ENCODE results near the gene SPATA7. TPM values are rescaled to one million over a fixed set of nuclear protein-coding genes. Genes with fewer than 3 reads are reported as not detected.
"Not testable (repeated sequence)": the region's sequence is repeated elsewhere in the genome, so short reads cannot be mapped to it uniquely, and the experiment has no call there.

SPATA7 gene, protein sequence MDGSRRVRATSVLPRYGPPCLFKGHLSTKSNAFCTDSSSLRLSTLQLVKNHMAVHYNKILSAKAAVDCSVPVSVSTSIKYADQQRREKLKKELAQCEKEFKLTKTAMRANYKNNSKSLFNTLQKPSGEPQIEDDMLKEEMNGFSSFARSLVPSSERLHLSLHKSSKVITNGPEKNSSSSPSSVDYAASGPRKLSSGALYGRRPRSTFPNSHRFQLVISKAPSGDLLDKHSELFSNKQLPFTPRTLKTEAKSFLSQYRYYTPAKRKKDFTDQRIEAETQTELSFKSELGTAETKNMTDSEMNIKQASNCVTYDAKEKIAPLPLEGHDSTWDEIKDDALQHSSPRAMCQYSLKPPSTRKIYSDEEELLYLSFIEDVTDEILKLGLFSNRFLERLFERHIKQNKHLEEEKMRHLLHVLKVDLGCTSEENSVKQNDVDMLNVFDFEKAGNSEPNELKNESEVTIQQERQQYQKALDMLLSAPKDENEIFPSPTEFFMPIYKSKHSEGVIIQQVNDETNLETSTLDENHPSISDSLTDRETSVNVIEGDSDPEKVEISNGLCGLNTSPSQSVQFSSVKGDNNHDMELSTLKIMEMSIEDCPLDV
- total RNA-seq = 17.9 TPM

DNA sequence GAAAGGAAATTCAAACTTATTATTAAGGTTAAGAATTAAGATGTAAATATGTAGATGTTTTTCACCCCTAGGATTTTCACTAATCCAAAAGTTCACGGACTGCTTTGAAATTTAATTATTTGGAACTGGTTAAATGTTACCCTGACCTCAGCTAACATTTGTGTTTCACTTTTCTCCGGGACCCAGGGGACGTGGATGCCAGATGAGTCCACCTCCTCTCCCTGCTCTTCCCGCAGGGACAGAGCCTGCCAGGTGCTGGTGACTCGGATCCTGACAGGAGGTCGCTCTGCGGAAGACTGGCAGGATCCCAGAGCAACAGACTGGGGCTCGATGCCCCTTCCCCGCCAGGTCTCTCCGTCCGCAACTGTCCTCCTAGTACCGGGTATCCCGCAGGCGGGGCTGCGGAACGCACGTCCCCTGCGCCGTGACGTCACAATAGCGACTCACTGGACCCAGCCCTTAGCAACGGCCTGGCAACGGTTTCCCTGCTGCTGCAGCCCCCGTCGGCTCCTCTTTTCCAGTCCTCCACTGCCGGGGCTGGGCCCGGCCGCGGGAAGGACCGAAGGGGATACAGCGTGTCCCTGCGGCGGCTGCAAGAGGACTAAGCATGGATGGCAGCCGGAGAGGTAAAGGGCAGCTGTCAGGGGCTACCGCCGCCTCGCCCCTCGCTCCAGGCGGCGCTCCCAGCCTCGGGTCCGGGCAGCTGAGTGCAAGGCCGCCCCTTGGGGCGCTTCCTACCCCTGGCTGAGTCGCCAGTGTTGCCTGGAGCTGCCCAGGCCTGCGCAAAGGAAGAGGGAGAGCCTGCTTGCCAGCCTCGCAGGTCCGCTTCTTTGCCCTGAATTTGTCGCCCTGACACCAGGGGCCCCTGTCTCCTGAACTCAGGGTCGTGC is at the start of gene SPATA7:
TSS of gene SPATA7 (plus strand) at position 446 of the 890 bp plus-strand sequence. CDS start at position 608, 162 bp downstream.
- peak; percentile 94 for DNase-seq (ENCODE audit: low spot score)

DNA sequence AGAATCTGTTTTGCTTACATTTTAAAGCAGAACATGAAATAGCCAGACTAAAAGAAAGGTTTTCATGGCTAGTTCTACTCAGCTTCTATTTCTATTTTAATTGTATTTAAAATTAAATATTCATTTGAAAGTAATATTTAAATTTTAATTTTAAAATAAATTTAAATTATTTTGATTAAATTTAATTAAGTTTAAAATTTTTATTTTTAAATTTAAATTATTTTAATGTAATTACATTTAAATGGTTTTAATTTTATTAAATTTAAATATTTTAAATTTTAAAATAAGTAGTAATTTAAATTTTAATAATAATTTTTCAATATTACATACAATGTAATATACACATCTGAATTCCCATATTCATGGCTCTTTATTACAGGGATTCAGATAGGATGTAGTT is 45.1 kb upstream of the SPATA7 start:
- DNase-seq (ENCODE audit: low spot score) = no peak

DNA sequence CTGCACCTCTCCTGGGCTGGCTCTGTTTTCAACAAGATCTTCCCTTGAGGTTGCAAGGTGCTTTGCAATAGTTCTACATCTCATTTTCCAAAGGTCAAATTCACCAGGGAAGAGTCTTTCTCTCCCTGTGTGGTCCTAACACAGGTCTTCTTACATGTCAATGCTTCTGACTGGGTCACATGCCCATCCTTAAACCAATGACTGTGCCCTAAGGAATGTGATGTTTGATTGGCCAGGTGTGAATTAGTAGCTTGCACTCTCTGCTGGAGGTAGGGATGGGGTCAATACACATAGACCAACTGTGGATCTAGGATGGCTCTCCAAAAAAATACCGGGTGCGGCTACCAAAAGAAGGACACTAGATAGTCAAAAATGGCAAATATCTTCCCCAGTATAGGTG is 42.5 kb upstream of the SPATA7 start:
- no peak for DNase-seq (ENCODE audit: low spot score)

DNA sequence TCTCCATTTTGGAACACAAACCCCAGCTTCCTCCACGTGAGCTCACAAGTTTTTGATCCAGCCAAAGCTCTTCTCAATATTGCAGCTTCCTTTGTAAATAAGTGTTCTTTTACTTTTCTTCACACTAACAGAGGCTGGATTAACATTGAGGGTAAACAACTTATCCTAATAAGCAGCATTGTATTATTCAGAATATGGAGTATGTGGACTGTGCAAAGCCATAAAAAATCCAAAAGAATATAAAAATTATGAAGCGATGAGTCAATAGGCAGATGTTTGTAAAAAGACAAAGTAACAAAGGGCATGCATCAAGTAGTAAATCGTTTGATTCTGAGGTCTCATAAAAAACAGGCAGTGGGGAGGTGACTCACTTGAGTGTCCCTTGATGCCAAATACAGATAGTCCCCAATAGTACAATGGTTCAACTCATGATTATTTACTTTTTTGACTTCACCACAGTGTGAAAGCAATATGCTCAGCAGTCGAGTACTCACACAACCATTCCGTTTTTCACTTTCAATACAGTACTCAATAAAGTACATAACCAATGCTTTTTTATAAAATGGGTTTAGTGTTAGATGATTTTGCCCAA is 39.3 kb upstream of the SPATA7 start:
- DNase-seq (ENCODE audit: low spot score) = no peak

DNA sequence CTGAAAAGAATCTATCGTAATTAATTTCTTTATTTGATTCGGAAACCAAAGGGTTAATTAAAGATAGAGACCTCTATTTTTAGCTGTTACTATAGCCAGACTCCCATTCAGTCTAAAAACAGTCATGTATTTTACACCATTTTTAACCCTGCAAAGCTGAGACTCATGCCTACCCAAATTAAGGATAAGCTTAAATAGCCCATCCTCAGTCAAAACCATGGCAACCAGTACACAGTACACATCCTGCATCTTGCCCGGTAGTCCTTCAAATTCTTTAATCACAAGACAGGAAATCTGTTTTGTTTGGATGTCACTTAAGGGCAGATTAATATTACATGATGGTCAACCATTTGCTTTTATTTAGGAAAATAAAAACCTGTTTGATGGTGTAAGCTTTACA is 36.9 kb upstream of the SPATA7 start:
- no peak for DNase-seq (ENCODE audit: low spot score)

DNA sequence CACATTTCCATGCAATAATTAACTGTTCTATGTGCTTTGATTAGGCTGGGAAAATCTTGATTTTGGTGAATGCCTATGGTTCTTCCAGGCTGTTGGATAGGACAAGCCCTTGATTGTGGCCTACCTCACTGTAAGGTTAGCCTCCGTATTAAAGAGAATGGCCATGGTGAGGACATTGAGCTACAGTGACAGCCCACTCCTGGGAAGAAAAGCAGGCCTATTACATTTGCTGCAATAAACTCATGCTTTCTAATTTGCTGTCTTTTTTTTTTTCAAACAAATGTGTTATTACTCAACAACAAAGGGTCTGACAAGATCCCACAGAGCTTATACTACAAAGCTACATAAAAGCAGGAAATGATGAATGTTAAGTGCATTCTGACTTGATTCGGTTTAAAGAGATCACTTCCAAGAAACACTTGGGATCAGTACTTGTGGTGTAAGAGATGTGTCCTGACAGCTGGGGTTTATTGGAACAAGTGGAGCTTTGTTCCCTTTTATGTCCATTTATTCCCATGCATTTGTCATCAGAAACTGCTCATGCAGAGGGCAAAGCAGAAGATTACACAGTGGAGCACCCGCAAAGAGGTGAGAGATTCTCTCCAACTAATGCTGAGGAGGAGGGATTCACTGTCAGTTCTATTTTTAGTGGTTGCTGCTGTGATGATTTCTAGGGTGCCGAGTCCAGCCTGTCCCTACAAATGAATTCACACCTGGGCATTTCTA is 33.3 kb upstream of the SPATA7 start:
- DNase-seq (ENCODE audit: low spot score) = no peak

DNA sequence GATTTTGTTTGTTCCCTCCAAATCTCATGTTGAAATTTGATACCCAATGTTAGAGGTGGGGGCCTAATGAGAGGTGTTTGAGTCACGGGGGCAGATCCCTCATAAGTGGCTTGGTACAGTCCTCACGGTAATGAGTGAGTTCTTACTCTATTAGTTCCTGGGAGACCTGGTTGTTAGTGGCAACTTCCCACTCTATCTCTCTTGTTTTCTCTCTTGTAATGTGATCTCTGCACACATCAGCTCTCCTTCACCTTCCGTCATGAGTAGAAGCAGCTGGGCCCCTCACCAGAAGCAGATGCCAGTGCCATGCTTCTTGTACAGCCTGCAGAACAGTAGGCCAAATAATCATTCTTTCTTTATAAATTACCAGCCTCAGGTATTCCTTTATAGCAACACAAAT is 32.8 kb upstream of the SPATA7 start:
- no peak for DNase-seq (ENCODE audit: low spot score)

DNA sequence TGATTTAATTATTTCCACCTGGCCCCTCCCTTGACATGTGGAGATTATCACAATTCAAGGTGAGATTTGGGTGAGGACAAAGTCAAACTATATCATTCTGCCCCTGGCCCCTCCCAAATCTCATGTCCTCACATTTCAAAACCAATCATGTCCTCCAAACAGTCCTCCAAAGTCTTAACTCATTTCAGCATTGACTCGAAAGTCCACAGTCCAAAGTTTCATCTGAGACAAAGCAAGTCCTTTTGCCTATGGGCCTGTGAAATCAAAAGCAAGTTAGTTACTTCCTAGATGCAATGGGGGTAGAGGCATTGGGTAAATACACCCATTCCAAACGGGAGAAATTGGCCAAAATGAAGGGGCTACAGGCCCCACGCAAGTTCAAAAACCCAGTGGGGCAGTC is 31.1 kb upstream of the SPATA7 start:
- no peak for DNase-seq (ENCODE audit: low spot score)

DNA sequence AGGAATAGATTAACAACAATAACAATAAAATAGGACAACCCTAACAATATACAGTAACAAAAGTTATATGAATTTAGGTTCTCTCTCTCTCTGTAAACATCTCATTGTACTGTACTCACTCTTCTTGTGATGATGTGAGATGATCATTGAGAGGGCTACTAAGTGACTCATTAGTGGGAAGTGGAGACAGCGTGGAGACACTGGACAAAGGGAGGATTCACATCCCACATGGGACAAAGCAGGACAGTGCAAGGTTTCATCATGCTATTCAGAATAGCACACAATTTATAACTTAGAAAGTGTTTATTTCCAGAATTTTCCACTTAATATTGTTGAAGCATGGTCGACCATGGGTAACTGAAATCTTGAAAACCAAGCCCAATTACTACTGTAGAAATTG is 26.0 kb upstream of the SPATA7 start:
- no peak for DNase-seq (ENCODE audit: low spot score)

DNA sequence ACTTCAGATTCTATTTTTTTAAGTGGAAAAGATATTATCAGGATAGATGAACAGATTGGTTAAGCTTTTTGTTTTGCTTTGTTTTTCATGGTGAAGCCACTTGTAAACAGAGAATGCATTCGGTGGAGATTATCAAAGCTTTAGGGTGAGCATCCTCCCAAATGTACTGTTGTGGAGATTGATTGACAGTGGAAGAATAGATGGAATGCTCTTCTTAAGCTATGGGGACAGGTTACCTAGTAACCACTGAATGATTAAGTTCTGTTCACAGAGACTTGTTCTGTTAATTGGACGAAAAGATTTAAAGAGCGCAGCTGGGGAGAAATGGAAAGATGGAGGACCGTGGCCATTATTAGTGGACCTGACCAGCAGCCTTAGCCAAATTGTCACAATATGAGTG is 21.8 kb upstream of the SPATA7 start:
- no peak for DNase-seq (ENCODE audit: low spot score)

DNA sequence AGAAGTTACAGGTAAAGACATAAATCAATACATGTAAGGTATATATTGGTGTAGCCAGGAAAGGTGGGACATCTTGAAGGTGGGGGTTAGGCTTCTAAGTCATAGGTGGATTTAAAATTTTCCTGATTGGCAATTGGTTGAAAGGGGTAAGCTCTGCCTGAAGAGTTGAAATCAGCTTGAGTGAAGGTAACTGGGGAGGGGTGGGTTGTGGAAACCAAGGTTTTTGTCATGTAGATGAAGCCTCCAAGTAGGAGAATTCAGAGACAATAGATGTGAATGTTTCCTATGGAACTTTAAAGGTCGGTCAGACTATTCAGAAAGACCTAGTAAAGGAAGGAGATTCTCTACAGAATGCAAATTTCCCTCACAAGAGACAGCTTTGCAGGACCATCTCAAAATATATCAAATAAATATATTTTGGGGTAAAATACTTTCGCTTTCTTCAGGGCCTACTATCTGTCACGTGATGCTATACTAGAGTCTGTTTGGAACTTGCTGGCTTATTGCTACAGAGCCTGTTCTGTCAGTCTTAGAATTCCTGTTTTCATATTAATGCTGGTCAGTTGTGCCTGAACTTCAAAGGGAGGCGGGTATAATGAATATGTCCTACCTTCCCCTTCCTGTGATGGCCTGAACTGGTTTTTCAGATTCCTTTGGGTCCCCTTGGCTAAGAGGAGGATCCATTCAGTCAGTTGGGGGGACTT is 20.6 kb upstream of the SPATA7 start:
- DNase-seq (ENCODE audit: low spot score) = no peak

DNA sequence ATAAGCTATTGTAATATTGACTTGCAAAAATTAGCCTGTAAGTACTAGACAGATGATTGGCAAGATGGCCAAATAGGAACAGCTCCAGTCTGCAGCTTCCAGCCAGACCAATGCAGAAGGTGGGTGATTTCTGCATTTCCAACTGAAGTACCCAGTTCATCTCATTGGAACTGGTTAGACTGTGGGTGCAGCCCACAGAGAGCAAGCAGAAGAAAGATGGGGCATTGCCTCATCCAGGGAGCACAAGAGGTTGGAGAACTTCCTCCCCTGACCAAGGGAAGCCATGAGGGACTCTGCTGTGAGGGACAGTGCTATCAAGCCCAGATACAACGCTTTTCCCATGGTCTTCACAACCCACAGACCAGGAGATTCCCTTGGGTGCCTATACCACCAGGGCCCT is 16.0 kb upstream of the SPATA7 start:
- DNase-seq (ENCODE audit: low spot score) = no peak

DNA sequence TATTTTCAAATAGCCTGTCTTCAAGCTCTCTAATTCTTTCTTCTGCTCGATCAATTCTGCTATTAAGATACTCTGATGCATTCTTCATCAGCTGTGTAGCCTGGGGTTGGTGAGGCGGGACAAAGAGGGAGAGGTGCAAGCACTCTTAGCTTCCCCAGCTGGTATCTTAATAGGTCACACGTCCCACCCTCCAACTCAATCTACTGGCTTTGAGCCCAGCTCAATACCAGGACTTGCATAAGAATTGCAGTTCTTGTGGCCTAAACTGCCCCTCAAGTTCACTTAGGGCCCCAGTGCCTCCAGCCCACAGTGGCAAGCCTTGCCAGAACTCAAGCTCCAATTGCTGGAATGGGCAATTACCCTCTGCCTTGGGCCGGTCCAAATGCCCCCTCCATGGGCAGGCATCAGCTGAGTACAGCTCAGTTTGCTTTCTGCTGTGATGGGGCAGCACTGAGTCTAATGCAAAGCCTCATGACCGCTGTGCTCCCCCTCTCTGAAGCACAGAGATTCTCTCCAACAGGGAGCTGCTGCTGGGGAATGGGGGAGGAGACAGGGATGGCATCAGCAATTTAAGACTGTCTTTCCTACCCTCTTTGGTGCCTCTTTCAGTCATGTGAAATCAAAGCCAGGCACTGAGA is 5.6 kb upstream of the SPATA7 start:
- no peak for DNase-seq (ENCODE audit: low spot score)

DNA sequence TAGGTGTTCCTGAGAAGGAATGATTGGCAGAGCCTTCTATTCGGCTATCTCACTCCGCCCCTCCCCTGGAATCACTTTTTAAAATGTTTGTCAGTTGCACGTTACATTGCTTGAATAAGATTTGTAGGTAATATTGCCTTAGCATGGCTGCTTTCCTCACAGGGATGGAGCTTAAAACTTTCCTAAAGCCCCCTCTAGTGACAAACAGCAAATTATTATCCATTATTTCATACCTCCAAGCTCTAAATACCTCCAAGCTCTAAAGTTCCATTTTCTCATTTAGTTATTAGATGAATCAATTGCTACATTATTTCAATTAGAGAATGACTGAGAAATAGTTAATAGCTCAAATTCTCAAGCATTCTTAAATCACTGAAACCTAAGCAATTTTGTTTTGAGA is 5.1 kb upstream of the SPATA7 start:
- no peak for DNase-seq (ENCODE audit: low spot score)

DNA sequence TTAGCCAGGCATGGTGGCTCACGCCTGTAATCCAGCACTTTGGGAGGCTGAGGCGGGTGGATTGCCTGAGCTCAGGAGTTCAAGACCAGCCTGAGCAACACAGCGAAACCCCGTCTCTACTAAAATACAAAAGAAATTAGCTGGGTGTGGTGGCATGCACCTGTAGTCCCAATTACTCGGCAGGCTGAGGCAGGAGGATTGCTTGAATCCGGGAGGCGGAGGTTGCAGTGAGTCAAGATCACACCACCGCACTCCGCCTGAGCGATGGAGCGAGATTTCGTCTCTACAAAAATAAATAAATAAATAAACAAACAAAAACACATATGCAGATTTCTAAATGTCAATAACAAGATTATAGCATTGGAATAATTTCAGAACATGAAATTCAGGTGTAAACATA is 3.8 kb upstream of the SPATA7 start:
- not testable (repeated sequence) for DNase-seq (ENCODE audit: low spot score)

DNA sequence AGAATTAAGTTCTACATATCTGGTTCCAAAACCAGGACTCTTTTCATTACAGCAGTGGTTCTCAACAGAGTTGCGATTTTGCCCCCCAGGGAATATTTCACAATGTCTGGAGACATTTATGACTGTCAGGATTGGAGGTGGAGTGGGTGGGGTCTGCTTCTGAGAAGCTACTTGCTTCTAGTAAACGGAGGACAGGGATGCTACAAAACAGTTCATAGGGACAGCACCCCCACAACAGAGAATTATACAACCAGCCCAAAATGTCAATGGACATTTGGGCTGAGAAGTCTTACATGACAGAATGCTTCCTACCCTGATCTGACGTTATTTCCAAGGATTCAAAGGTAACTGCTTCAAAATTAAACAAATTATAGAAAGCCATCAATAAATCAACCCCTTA is 739 bp upstream of the SPATA7 start:
- DNase-seq (ENCODE audit: low spot score) = no peak

DNA sequence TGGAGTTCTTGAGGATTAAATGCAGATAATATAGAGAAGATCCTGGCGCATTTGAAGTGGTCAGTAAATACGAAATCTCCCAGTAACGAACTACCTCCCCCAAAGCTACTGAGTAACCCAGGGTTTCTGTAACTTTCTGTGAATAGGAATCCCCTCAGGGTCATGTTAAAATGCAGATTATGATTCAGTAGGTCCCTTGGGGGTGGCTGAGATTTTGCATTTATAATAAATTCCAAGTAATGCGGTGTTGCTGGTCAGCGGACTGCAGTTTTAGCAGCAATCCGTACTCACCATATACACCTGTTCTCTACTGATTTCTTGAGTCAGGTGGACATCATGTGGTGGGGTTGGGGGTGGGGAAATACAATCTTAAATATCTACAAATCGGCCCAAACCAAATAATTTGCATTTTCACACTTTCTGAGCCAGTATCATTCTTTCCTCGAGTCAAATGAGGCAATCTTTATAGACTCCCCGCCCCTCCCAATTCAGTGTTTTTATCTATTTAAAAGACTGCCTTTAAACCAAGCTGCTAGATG is 868 bp downstream of the SPATA7 start:
- DNase-seq (ENCODE audit: low spot score) = no peak

DNA sequence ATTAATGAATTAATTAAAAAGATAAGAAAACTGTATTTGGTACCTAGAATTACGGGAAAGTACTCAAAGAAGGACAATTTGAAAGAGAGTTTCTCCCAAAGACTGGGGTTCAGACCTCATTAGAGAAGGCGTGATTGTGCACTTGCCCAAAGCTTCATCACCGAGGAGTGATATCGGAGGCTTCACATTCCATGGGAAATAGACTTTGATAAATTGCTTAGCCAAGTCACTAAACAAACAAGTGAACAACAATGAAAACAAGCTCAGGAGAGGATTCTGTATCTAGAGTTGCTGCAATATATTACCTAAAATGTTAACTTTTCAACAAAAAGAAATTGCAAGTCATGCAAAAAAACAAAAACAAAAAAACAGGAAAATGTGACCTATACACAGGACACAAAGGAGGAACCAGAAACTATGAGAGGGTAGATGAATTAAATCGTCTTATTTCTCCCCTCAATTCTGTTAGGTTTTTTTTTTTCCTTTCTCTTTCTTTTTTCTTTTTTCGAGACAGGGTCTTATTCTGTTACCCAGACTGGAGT is 3.4 kb downstream of the SPATA7 start:
- no peak for DNase-seq (ENCODE audit: low spot score)

DNA sequence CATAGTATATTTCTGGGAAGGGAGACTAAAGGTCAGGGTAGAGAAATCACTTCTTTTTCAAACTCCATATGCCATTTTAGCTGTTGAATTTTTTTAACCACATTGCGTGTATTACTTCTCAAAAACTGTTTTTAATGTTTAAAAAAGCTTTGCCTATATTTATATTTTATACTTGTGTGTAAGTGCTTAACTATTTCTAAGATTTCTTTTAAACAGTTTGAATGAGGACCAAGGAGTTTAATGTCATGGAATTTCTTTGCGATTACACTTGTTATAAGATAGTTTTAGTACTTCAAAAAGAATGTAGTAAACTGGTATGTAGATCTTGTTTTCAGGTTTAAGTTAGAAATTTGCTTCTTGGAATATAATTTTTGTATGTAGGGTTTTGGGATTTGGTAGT is 7.2 kb downstream of the SPATA7 start:
- DNase-seq (ENCODE audit: low spot score) = no peak

DNA sequence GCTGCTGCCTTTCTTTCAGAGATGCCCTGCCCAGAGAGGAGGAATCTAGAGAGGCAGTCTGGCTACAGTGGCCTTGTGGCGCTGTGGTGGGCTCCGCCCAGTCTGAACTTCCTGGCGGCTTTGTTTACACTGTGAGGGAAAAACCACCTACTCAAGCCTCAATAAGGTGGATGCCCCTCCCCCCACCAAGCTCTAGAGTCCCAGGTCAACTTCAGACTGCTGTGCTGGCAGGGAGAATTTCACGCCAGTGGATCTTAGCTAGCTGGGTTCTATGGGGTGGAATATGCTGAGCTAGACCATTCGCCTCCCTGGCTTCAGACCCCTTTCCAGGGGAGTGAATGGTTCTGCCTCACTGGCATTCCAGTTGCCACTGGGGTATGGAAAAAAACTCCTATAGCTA is 25.6 kb downstream of the SPATA7 start:
- DNase-seq (ENCODE audit: low spot score) = no peak
